NCI-H1417 (cell line): ENCODE measurements around the gene ARMC6.
"Not testable (repeated sequence)": the region's sequence is repeated elsewhere in the genome, so short reads cannot be mapped to it uniquely, and the experiment has no call there.

ENCODE experiments used
- DNase-seq, 3 experiments: peaks; one replicate each; lab custom pipeline; 2025; lab: John Stamatoyannopoulos, UW

Gene ARMC6

DNA sequence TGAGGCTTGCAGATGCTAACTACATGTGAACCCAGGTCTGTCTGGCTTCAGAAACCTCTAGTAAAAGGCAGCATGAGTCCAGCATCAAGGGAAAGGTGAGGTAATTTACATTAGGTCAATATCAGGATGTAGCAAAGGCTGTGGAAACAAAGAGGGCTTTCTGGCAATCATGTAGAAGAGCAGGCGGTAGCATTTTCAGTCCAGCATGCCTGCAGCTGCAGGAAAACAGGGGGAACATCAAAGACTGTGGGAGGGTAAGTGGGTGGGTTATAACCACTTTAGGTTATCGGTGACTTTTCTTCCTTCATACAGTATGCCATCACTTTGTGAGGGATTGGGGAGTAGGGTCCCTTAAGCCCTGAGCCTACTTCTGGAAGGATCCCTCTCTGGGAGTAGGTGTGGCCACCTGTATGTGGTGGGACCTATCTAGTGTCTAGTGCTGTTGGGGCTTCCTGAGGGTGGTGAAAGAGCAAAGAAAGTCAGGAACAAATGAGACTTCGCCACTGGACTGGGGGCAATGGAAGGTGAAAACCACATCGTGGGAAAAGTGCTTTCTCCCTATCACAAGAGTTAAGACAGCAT lies 10.9 kb upstream of the ARMC6 start:
- DNase-seq = no peak

DNA sequence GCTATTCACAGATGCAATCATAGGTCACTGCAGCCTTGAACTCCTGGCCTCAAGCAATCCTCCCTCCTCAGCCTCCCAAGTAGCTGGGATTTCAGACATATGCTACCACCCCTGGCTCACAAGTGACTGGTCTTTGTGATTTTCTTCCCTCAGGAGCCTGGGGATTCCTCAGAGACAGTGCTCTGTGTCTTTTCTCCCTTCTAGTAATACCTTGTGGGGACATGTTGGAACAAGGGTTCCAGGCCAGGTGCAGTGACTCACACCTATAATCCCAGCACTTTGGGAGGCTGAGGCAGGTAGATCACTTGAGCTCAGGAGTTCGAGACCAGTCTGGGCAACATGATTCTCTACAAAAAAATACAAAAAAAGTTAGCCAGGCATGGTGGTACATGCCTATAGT lies 10.0 kb upstream of the ARMC6 start:
- not testable (repeated sequence) for DNase-seq

DNA sequence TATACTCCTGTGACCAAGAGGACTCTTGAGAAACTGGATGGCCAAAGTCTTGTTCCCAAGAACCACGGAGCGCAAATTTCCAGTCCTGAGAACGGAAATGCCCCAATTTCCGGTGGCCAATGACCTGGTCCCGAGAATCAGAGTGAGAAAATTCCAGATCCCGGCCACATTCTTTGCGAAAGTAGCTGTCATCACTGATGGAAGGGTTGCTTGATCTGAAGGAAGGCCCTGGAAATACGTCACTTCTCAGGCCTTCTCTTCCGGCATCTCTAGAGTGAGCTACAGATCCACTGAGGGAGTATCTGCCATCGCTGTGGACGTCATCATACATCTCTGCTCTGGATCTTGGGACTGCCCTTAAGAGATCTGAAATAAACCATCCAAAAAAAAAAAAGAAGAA lies 7.5 kb upstream of the ARMC6 start:
- DNase-seq = no peak

DNA sequence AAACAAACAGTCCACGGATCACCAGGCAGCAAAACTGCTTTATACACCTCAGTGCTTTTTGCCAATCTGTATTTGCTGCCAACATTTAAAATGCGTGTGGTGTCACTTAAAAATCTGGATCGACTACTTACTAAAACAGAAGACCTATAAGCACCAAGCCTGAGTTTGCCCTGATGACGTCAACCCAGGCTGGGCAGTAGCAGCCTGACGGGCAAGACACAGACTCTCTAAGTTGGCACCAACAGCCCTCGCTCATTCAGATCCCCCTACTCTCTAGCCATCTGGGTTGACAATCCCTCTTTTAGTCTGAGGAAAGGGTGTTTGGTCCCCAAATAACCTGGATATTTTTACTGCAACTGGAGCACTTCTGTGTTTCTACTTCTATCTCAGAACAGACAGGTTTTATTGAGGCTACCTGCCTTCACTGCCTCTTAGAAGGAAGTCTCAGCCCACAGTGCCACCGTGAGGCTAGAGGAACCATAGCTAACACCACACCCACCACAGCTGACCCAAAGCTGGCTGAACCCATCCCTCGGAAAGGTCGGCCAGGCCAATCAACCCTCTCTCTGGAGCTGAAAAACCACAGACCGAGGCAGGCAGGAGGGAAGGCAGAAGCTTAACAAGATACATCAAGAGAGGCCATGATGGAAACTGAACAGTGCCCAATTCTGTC lies 7.0 kb upstream of the ARMC6 start:
- no peak for DNase-seq

DNA sequence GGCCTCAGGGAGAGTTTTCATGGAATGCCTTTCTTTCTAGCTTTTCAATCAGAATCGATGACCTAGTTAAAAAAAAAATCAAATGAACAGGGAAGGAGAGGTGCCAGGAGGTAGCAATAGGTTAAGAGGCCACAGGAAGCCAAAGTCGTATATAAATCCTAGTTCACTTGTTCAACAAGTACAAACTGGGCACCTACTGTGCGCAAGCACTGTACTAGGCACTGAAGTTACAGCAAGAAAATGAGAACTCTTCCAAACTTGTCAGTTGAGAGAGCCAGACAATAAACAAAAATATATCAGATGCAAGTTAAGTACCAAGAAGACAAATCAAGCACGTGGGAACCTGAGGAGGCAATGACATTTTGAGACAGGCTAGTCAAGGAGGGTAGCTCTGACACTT lies 6.2 kb upstream of the ARMC6 start:
- DNase-seq = no peak

DNA sequence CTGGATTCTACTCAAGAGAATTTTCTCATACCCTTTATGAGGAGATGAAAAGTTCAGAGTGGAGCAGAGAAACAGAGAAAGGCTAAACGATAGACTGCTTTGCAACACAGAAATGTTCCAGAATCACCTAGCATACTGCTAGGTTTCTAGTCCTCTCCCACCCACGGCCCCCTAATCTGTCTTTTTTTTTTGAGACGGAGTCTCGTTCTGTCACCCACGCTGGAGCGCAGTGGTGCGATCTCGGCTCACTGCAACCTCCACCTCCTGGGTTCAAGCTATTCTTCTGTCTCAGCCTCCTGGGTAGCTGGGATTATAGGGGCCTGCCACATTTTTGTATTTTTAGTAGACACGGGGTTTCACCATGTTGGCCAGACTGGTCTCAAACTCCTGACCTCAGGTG lies 4.9 kb upstream of the ARMC6 start:
- DNase-seq = no peak

DNA sequence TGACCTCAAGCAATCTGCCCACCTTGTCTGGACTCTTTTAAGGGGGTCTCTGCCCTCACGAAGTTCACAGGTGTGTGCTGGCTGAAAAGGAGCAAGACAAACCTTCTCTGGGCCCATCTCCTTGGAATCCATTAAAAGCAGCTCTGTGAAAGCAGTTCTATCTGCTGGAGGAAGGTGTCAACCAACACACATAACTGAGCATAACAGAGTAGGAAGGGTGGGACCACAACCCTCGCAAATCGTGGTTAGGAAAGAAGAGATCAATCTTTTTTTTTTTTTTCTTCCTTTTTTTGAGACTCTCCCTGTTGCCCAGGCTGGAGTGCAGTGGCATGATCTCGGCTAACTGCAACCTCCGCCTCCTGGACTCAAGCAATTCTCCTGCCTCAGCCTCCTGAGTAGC lies 1.5 kb upstream of the ARMC6 start:
- no peak for DNase-seq

DNA sequence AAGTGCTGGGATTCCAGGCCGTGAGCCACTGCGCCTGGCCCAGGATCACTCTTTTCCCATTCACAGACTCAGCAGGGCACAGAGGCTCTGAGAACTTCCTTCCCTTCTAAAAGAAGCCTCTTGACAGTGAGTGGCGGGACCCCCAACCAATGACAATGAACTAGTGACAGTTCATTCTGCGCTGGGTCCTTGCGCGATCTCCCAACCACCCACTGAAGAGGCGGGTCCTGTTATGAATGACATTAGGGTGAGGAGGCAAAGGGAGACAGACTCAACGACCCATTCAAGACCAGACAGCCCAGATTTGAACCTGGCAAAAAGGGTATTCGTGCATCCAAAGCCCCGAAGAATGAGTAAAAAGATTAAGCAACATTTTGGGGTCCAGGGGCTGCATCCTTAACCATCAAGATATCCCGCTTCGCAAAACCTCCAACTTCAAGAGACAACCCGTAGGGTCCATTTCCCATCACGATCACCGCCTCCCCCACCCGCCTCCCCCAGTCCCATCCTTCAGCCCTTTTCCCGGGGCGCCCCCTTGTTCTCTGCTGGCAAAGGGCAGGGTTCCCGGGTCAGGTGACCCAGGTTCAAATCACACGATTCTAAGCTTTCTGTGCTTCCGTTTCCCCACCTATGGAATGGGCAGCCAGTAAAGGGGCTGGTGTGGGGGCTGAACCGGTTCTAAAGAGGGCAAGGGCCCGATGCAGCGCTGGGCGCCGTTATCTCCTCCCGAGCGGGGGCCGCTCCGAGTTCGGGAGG lies 805 bp upstream of the ARMC6 start:
- peak; percentile 67 to 84 (median 68) for DNase-seq

DNA sequence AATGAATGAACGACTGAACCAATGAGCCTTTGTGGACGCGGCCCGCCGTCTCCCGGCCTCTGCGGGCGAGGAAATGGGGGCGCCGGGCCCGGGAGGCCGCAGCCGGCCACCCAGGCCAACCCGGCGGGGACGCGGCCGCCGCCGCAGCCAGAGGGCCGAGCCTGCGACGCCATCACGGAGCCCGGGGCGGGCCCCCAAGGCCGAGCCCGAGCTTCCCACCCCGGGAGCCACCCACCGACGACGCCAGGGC lies 302 bp upstream of the ARMC6 start:
- DNase-seq = no peak

DNA sequence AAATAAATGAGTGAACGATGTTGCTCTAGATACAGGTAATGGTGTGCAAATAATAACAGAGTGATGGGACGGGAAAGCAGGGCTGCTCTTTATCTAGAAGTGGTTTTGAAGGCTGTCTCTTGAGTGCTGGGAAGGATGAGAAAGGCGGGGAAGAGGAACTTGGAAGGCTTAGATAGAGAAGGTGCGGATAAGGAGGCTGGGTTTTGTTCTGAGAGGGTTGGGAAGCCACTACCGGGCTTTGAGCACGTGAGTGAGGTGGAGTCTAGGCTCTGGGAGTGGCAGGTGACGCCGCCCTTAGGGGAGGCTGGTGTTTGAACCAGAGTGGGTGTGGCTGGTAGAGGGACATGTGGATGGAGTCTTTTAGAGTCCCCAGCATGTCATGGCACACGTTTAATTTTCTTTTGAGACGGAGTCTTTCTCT lies 811 bp downstream of the ARMC6 start:
- DNase-seq = peak; percentile 51 to 77 (median 66)

DNA sequence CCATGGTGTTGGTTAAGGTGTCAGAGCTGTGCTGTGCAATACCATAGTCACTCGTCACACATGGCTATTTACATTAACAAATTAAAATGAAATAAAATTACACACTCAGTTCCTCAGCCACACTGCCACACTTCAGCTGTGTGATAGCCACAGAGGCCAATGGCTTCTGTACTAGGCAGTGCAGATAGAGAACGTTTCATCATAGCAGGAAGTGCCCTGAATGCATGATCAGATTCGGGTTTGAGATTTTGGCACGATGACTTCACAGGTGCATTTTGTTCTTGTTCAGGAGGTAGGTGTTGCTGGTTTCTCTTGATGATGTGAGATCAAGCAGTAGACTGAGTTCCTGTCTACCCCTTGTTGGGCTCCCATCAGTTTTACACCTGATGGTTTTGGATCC lies 6.5 kb downstream of the ARMC6 start:
- no peak for DNase-seq

DNA sequence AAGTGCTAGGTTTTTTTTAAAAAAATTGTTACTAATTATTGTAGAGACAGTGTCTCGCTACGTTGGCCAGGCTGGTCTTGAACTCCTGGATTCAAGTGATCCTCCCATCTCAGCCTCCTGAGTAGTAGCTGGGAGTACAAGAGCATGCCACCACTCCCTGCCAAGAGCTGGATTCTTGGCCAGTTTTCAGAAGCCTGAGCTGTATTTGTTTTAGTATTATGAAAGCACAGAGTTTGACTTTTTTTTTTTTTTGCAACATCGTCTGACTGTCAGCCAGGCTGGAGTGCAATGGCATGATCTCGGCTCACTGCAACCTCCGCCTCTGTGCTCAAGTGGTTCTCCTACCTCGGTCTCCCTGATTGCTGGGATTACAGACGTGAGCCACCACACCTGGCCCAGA lies 7.0 kb downstream of the ARMC6 start:
- no peak for DNase-seq

DNA sequence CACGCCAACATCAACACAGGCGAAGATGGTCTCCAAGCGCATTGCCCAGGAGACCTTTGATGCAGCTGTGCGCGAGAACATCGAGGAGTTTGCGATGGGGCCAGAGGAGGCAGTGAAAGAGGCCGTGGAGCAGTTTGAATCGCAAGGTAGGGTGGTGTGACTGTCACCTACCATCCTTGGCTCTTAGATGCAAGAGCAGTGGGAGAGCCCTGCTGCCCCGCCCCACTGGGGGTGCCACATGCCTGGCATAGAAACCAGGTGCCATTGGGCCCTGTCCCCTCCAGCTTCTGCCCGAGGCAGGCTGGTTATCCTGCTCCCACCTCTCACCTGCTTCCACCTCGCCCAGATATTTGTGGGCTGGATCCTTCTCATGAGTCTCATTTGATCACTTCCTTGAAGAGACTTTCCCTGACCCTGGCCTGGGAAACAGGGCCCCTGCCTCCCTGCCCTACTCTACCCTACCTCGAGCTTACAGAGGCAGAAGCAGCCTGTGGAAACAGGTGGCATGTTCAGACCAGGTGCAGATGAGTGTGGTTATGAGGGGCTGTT lies 9.4 kb downstream of the ARMC6 start:
- DNase-seq = no peak

DNA sequence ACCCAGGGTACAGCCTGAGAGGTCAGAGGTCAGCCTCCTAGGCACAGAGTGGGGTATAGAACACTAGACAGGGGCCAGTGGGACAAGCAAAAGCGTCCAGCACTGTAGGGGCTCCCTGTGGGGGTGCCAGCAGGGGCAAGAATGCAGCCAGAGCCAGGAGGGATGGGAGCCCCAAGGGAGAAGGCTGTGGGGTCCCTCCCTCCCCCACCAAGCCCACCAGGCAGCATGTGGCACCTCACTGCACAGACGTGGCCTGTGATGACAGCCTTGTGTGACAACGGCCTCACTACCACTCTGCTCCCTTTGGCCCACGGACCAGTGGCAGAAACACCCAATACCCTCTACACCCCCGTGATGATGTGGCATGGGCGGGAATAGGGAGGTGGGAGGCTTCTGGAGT lies 10.1 kb downstream of the ARMC6 start:
- DNase-seq = no peak

DNA sequence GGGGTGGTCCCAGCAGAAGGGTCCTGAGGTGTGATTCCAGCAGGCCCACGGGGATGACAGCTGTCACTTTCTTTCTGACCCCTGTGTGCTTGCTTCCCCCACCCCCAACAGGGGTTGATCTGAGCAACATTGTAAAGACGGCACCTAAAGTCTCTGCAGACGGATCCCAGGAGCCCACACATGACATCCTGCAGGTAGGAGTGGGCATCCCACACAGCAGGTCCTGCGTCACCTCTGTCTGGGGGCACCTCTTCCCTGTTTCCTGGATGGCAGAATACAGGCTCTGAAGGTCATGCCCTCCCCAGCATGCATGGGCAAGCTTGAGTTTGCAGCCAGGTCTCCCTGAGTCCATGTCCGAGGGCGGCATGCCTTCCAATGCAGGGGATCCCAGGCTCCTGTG lies 10.5 kb downstream of the ARMC6 start:
- no peak for DNase-seq

DNA sequence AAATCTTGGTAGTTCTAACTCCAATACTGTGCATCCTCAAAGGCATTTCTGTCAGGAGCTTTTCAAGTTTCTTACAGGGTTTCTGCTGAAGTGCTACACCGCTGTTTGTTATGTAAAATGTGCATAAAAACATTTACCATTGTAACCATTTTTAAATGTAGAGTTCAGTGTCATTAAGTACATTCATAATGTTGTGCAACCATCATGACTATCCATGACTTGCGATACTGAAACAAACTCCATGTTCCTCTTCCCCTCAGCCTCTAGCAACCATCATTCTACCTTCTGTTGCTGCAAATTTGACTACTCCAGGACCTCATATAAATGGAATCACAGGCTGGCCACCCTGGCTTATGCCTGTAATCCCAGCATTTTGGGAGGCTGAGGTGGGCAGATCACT lies 16.0 kb downstream of the ARMC6 start:
- DNase-seq = no peak

DNA sequence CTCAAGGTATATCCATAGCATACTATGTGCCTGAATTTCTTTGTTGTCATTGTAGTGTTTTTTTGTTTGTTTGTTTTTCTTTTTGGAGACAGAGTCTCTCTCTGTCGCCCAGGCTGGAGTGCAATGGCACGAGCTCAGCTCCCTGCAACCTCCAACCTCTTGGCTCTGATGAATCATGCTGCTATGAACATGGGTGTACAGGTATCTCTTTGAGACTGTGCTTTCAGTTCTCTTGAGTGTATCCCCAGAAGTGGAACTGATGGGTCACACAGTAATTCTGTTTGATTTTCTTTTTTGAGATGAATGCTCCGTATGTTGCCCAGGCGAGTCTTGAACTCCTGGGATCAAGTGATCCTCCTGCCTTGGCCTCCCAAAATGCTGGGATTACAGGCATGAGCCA lies 16.7 kb downstream of the ARMC6 start:
- DNase-seq = no peak

DNA sequence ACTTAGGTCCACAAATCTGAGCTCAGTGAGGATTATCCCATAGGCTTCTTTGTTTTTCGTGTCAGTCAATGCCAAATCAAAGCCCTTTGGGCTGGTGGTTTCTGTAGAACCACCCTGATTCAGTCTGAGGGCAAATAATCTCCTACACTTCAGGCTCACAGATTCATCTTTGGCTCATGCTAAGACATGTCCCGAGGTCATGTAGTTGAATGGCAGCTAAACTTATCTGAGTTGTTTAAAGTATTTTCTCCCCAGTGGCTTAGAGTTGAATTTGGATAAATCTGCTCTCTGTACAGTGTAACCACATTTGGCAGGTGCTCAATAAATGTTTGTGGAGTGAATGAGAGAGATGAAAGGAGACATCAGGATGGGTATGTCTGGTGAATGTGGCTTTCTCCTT lies 17.3 kb downstream of the ARMC6 start:
- DNase-seq = no peak

DNA sequence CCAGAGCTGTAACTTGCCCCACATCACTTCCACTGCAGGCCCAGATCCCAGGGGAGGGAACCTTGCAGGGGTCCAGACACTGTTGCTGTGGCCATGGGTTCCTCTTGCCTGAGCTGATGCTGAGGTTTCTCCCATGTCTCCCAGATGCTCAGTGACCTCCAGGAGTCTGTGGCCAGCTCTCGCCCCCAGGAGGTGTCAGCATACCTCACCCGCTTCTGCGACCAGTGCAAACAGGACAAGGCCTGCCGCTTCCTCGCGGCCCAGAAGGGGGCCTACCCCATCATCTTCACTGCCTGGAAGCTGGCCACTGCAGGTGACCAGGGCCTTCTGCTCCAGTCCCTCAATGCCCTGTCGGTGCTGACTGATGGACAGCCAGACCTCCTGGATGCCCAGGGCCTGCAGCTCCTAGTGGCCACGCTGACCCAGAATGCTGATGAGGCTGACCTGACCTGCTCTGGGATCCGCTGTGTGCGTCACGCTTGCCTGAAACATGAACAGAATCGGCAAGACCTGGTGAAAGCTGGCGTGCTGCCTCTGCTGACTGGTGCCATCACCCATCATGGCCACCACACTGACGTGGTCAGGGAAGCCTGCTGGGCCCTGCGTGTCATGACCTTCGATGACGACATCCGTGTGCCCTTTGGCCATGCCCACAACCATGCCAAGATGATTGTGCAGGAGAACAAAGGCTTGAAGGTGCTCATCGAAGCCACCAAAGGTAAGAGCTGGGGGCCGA lies 18.2 kb downstream of the ARMC6 start:
- DNase-seq = no peak

DNA sequence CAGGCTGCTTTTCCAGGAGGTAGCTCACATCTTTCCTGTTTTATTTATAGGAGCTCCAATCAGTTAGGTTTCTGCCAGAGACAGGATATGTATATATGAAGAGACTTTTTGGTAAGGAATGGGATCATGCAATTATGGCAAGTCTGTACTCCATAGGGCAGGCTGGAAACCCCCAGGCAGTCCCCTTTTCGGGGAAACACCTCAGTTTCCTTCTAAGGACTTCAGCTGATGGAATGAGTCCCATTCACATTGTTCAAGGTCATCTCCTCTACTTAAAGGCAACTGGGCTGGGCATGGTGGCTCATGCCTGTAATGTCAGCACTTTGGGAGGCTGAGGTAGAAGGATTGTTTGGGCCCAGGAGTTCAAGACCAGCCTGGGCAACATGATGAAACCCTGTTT lies 19.5 kb downstream of the ARMC6 start:
- DNase-seq = no peak

DNA sequence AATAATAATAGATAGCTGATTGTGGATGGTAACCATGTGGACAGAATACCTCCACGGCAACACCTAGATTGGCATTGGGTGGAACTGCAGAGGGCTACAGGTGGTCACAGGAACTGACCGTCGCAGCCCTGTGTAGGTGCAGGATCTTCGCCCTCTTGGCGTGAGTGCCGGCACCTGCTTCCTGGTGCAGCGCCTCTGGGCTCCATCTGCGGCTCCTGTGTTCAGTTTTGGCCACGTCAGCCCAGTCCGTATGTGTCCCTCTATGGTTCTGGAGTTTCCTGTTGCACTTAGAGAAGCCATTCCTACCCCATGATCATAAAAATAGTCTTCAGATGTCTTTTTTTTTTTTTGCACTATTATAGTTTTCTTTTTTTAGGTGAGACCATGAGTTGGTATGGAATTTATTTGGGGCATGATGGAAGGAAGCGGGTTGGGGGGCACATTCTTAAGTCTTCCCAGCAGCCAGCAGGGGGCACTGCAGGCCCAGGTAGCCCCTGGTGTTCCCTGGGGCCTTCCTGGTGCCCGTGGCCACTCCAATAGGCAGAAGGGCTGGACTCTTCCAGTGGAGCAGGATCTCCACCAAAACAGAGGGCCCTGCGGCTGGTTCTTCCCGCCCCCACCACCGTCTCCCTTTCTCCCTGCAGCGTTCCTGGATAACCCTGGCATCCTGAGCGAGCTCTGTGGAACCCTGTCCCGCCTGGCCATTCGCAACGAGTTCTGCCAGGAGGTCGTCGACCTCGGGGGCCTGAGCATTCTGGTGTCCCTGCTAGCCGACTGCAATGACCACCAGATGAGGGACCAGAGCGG lies 20.3 kb downstream of the ARMC6 start:
- DNase-seq = peak; percentile 11 to 58 (median 19)
